HG03196 (cell line): ENCODE measurements around the gene RAB7B.

ENCODE experiments used
- ATAC-seq: cut with Tn5 transposase; IDR thresholded peaks from one replicate; pipeline ENCODE4 v1.9.1; 2021; ENCODE audit not compliant: unreplicated experiment

RAB7B gene

DNA sequence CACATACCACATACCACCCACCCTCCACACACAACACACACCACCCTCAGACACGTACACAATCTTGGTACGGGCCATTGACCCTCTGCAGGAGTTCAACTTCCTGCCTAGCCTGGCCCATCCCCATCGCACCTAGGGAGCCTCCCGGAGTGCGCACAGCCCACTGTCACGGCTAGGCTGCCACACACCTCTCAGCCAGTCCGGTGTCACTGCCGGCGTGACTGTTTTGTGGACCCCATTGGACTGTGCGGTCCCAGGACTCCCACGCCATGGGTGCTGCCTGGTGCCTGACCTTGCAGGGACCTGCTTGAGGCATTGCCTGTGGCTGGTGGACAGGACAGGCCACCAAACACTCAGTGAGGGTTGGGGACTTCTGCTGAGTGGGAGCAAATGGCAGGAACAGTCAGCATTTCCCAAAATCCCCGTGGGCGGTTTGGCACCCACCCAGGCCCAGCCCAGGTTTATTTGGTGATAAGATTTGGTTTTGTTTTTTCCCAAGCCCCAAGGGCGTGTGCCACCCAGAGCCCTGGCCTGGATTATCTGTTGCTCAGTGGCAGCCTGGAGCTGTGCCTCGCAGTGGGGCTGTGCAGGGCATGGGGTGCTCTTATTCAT, 27.7 kb downstream of the RAB7B start:
- no peak for ATAC-seq

DNA sequence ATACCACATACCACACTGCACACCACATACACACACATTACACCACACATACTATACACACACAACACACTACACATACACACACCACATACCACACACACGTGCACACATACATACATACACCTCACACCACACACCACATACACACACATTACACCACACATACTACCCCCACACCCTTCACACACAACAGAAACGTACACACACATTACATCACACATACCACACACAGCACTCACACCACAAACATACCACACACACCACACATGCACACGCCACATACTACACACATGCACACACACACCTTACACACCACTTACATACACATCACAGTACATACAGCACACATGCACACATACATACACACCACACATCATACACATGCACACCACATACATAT, 28.5 kb downstream of the RAB7B start:
- no peak for ATAC-seq

DNA sequence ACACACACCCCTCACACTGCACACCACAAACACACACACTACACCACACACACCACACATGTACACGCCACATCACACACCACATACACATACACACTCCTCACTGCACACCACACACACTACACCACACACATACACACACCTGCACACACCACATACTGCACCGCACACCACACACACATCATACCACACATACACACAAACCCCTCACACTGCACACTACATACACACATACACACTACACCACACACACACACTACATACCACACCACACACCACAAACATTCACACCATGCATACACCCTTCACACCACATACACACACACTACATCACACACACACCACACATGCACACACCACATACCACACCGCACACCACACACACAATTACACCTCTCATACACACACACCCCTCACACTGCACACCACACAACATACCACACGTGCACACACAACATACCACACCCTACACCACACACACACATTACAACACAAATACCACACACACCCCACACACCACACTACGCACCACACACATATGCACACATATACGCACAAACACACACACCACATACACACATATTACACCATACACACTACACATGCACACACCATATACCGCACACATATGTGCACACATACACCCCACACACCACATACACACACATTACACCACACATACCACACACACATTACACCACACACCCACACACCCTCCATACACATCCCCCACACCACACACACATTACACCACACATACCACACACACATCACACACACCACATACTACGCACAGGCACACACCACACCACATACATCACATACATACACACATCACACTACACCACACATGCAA, 29.6 kb downstream of the RAB7B start:
- no peak for ATAC-seq

DNA sequence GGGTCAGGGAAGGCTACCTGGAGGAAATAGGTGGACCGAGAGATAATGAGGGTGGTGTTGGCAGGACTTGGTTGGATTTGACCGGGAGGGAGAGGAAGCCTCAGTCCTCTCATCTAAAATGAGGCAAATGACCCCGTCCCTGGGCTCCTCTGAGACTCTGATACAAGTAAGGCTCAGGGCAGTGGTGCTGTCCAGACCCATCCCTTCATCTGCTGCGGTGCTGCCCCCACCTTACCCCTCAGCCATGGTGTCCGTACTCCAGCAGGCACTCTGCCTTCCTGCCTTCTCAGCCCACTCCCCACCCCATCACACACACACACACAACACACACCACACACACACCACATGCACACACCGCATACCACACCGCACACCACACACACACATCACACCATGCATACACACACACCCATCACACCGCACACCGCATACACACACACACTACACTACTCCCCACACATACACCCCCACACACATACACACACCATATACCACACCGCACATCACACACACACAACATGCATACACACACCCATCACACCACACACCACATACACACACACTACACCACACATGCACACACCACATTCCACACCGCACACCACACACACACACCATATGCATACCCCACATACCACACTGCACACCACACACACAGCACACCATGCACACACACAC, 30.6 kb downstream of the RAB7B start:
- no peak for ATAC-seq

DNA sequence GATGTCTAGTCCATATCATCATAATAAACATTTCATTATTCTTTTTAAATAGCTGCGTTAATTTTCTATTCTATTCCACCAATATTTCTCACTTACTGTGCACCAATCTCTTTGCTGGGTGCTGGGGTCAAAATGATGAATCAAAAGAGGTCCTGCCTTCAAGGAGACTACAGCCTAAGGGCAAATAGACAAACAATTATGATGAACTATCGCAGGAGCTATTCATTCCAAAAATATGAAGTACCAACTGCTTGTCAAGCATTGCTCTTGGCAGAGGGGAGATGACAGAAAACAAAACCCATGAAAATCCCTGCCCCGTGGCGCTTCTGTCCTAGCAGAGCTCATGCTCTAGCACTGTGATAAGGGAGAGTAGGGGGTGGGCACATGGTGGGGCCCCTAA, 31.1 kb downstream of the RAB7B start:
- ATAC-seq, result no peak

DNA sequence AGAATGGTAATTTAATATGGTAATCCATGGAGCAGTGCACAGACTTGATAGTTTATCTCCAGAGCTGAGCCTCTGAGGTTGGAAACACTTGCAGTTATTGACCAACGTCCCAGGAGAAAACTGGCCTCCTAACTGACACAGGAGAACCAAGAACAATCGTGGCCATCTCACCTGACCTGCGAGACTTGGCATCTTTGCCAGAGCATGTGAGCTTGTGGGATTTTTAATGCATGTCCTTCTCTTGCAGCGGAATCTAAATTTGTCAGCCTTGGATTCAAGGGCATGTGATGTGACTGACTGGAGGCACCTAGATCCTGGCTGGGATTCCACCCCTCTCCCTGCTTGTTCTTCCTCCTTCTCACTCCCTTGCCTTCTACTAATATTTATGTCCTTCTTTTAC, 32.1 kb downstream of the RAB7B start:
- no peak for ATAC-seq

DNA sequence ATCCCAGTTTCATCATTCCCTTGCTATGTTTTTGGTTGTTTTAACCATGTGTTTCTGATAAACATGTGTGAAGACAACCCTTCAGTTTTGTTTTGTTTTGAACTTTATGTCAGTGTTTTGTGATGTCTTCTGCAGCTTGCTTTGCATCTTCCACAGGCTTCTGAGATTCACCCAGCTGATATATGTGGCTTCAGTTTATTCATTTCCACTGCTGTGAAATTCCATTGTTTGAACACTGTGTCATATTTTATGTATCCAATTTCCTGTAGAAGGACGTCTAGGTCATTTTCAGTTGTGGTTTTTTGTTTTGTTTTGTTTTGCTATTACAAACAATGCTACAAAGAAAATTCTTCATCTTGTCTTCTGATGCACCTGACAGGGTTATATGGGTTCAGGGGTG, 32.7 kb downstream of the RAB7B start:
- no peak for ATAC-seq

DNA sequence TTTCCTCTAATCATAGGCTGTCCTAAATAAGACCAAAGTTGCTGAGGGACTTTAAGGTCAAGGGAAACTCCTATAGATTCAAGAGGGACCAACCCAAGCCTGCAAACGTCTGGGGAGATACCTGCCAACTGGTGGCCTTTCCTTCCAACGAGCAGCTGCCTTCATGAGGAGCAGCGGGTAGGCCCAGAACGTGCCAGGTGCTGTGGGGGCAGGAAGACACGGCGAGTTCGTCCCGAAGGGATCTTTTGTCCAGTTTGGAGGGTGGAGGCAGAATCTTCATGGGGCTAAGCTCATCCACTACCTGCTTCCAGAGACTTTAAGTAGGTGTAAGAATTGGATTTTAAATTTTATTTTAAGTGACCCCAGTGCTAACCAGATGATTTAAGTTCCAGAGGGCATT, 34.0 kb downstream of the RAB7B start:
- ATAC-seq, result no peak

DNA sequence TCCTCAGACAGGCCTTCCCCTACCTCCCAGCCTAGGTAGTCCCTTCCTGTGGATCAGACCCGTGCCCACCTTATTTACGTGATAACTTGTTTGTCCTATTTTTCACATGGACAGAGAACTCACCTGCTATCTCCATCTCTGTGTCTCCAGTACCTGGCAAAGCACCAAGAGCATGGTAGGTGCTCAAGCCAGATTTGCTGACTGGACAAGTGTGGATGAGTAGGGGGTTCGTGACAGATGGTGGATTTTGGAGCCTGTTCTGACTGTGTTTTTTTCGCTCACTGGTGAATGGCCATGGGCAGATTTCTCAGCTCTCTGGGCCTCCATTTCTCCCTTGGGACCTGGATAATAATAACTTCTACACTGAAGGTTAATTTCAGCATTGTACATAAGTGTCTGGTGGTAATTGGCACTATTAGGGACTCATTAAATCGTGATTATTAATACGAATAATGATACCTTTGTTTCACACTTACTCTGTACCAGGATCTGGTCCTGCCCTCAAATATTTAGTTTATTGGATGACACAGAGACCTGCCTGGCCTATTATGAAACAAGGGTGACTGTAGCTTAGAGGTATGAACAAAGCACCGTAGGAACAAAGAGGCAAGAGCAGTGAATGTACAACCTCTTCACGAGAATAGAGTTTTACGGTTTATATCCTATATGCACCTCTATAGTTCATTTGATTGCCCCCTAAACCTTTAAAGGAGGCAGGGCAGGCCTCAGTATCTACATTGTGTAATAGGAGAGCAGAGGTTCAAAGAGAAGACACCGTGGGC, 35.5 kb downstream of the RAB7B start:
- no peak for ATAC-seq

DNA sequence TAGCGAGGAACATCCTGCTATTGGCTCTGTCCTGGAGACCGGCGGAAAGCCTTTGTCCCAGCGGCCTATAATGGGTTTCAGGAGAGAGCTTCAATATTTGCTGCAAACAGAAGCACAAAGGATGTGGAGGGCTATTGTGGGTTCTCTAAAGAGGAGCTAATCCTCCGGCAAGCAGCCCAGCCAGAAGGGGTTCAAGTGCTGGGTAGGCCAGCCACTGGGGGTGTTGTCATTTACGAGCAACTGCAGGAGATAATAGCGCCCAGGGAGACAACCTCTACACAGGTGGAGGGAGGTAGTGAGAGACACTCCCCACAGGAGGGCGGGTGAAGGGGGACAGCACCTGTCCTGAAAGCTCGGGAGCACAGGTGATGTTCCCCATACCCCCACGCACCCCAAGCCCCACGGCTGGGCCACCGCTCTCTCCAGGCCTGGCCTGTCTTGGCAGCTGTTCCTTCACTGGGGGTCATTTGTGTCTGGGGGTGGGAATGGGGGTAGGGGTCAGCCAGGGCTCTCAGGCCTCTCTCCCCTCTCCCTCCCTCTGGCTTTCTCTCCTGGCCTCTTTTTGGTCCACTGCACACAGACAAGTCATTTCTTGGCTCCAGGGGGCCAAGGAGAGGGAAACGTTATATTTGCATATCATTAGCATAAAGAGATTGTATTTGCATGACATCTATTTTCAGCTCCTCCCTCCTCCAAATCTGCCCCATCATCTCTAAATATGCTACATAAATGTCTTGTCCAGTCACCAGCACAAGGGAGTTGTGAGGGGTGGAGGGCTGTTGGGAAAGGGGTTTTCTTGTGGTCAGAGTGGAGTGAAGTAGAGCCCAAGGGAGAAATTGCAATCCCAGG, 37.9 kb downstream of the RAB7B start:
- no peak for ATAC-seq

DNA sequence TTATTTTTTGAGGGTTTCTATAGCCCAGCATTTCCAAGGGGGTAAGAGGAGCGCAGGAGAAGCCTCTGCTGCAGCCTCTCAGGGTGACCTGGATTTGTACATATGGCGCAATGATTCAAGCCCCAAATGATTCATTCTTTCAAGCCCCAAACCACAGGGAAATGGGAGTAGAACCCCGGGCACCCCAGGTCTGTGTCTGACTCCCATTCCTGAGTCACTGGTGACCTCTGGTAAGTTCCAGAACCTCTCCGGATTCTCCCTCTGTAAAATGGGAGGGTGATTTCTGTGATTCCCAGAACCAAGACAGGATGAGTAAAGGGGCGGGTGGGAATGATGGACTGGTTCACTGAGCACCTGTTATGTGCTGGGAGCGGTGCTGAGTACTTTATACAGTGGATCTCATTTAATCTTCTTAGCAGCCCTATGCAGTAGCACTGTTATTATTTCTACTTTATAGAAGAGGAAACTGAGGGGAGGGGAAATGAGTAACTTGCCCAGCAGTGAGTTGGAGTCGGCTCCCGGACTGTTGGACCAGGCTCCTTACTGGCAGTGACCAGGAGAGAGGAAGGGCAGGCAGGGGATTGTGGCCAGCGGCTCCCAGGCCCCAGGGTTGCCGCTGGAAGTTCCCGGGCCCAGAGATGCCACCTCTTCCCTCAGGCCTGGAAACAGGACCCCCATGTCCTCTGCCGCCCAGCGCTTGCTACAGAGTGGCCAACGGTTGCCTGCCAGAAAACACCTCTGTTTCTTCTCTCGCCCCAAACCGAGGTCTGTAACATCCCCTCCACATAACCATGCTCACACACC, 39.6 kb downstream of the RAB7B start:
- ATAC-seq, result no peak

DNA sequence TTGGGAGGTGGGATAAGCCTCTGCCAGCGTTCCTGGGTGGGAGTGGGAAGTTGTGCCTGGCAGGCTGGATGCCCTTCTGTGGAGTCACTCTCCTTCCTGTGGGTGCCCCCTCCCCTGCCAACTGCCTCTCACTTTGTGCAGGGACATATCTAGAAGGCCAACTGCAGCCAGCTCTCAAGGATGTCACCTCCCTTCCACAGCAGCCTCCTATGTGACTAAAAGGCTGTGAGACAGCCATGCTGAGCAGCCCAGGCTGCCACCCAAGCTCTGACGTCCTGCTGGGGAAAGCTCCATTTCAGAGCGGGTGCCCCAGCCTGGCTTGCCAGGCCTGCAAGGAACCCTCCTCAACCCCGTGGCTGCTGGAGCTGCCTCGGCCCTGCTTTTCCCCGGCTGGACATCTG, 40.4 kb downstream of the RAB7B start:
- ATAC-seq, result no peak

DNA sequence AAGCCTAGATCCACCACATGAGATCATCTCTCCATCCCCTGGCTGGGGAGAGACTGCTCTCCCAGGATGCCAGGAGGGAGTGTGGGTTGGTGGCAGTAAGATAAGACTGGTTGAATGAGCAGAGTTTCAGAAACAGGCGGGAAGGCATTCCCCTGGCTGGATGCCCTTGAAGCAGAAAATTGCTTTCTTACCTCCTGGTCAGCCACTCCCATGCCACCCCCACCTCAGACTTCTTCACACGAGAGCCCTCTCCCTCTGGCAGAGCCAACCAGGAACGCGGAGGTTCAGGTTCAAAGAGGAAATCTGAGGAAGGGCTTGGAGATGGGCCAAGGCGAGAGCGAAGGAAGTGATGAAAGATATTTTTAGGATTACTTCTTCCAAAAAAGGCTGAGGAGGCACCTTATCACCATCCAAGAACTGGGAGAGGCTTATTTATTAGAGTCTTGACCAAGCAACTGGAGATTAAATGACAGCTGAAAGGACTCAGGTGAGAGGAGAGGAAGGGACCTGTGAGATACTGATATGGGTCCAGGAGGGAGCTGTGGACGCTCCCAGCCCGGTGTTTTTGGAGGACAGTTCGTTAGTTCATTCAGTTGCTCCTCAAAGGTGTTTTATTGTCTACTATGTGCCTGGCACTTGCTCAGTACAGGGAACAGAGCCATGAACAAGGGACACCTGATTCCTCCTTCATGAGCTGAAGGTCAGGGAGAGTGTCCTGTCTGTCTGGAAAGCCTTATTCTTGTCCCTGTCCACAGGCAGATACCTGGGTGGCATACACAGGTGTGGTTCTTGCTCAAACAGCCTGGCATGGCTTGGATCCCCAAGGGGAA, 41.0 kb downstream of the RAB7B start:
- ATAC-seq, result no peak

DNA sequence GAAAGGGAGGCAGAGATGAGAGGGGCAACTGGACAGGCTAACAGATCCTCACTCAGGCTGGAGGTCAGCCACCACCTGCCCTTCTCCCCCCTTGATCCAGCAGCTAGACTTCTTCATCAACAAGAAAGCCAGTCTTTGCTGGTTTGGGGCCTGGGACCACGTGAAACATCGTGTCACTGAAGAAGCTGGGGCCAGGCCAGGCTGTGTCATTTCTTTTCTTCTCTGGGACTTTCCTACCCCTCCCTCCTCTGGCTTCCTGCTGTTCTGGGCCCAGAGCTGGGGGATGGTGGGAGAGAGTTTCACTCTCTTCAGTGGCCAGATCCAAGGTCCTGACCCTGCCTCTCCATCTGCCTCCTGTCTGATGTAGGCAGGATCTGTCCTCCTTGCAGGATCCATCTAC, 41.8 kb downstream of the RAB7B start:
- ATAC-seq, result no peak

DNA sequence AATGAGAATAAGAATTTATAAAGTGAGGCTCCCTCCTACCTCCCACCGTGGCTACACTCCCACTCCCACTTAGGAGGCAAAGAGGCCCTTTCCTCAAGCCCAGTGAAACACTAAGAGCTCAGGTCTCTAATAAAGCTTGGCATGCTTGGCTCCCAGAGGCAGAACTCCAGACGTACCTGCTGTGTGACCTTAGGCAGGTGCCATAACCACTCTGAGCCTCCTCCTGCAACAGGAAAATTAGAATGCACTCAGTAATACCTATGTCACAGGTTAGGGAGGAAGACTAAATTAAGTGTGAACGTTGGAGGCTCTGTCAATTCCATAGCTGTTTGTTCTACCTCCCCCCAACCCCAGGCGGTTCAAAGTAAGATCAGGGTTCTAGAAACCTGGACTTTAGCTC, 43.4 kb downstream of the RAB7B start:
- ATAC-seq, result no peak

DNA sequence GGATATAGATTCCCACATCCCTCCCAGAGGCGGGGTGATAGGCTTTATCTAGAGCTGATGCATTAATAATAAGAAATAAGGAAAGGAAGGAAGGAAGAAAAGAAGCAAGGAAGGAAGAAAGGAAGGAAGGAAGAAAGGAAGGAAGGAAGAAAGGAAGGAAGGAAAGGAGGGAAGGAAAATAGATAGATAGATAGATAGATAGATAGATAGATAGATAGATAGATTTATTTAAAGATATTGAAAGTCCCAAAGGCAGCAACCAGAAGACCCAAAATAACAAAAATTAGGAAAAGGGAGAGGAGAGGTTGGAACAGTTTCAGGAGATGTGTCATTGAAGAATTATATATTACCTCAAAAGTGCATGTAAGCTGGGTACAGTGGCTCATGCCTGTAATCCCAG, 47.7 kb downstream of the RAB7B start:
- no peak for ATAC-seq

DNA sequence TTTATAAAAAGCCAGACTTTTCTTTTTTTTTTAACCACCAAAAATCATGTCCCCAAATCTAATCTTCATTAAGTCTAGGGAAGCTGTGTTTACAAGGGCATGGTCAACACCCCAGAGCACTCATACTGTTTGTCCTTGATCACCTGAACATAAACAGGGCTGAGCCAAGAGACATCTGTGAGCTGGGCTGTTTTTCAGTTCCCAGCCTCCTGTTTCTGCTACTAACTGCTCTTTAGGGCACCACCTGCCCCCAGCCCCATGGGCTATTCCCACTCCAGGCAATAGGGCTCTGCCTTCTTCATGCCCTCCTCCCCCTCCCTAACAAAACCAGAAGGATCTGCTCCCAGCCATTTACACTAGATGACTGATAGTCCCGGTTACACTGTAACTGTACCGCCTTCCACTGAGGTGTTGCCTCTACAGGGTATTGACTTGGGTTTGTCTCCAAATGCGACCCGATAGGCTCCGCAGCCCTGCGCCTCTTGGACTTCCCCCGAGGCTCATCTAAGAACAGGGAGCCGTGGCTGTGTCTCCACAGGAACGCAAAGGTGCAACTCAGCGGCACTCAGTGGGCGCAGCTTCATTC, 48.3 kb downstream of the RAB7B start:
- ATAC-seq, result no peak

DNA sequence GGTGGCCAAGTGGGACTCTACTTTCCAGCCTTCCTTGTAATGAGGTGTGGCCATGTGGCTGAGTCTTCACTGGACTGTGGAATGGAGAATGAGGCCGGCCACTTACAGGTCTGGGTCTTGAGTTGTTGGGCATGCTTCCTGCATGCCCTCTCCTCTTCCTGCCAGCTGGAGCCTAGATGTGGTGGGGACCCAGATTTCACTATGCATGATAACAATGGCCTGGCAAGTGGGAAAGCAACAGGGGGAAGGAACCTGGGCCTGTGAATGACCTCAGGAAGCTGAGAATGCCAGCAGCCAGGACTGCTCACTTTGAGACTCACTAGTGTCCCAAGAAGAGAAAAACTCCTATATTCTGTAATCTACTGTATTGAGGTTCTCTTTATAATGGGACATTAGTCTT, 51.4 kb downstream of the RAB7B start:
- no peak for ATAC-seq
